T-helper 17 cell (primary cell): ENCODE results near the gene ENTPD2. TPM values are rescaled to one million over a fixed set of nuclear protein-coding genes. Genes with fewer than 3 reads are reported as not detected.
"Not testable (repeated sequence)": the region's sequence is repeated elsewhere in the genome, so short reads cannot be mapped to it uniquely, and the experiment has no call there.

Source experiments
- ATAC-seq: fragments of 150-1000 bp; cut with Tn5 transposase; 2 replicates; pipeline ENCODE4 v1.10.0; 2021; ENCODE audit warnings: mild to moderate bottlenecking, moderate library complexity
- DNase-seq, 3 donors: peaks; one replicate each; pipeline versions ENCODE4 v3.0.0 to v3.0.0-alpha.2; 2020 to 2021
- H3K9me3 ChIP-seq: one replicate; pipeline ENCODE4 v1.7.0; 2013; ENCODE audit warnings: low read length, mild to moderate bottlenecking; ENCODE audit not compliant: control insufficient read depth, poor library complexity, severe bottlenecking
- H3K27ac Mint-ChIP-seq: one replicate; pipeline ENCODE4 v1.8.0; 2022; ENCODE audit warnings: mild to moderate bottlenecking, moderate library complexity, mixed read lengths
- H3K27me3 Mint-ChIP-seq: one replicate; pipeline ENCODE4 v1.8.0; 2022; ENCODE audit warnings: mixed read lengths
- H3K36me3 Mint-ChIP-seq: one replicate; pipeline ENCODE4 v1.8.0; 2022; ENCODE audit warnings: low read depth, mixed read lengths
- H3K4me1 Mint-ChIP-seq: one replicate; pipeline ENCODE4 v1.8.0; 2022; ENCODE audit warnings: mild to moderate bottlenecking, mixed read lengths
- H3K4me3 Mint-ChIP-seq: one replicate; pipeline ENCODE4 v1.8.0; 2022; ENCODE audit warnings: mild to moderate bottlenecking, moderate library complexity, mixed read lengths
- total RNA-seq, 4 donors: library from RNA in 2 of 4; stranded (reverse) in 2 of 4; gene quantifications; one replicate each; pipeline ENCODE4 v1.2.3 and lab custom pipeline; 2022 to 2026

Gene ENTPD2
- total RNA-seq, 2 donors from 2014 or later = 0.20 TPM; not detected in 1

- H3K27me3 Mint-ChIP-seq = no peaks in the 10 kb centered on the region
- no peaks in the 10 kb centered on the region for H3K4me1 Mint-ChIP-seq
- no peak overlapping the region for H3K27ac Mint-ChIP-seq
- peaks cover 7% of the 10 kb centered on the region for H3K36me3 Mint-ChIP-seq
- DNase-seq (no peak), ATAC-seq (no peak)
- H3K9me3 ChIP-seq = no peaks in the 10 kb centered on the region
- no peak overlapping the region for H3K4me3 Mint-ChIP-seq
Measured at GRCh38 chr9:137013571-137013940, 40.3 kb downstream of the ENTPD2 start.

GRCh38 chr9:137012694-137013570 is 40.9 kb downstream of the ENTPD2 start:
- Mint-ChIP-seq H3K27me3 (no peaks in the 10 kb centered on the region), H3K4me3 (no peak overlapping the region), H3K27ac (no peak overlapping the region), H3K36me3 (peaks cover 7% of the 10 kb centered on the region), H3K4me1 (no peaks in the 10 kb centered on the region)
- ATAC-seq = no peak
- DNase-seq = no peak
- H3K9me3 ChIP-seq = no peaks in the 10 kb centered on the region

- ATAC-seq = no peak
- H3K9me3 ChIP-seq = no peaks in the 10 kb centered on the region
- Mint-ChIP-seq H3K4me1 (no peaks in the 10 kb centered on the region), H3K27ac (no peak overlapping the region), H3K4me3 (no peak overlapping the region), H3K27me3 (no peaks in the 10 kb centered on the region), H3K36me3 (peaks cover 7% of the 10 kb centered on the region)
- no peak for DNase-seq
Measured at GRCh38 chr9:137011907-137012675, 41.8 kb downstream of the ENTPD2 start.

- H3K4me1 Mint-ChIP-seq = no peaks in the 10 kb centered on the region
- peaks cover 3% of the 10 kb centered on the region for H3K36me3 Mint-ChIP-seq
- ATAC-seq (no peak), DNase-seq (no peak)
- no peaks in the 10 kb centered on the region for H3K27me3 Mint-ChIP-seq
- no peak overlapping the region for H3K27ac Mint-ChIP-seq
- H3K4me3 Mint-ChIP-seq = no peak overlapping the region
- no peaks in the 10 kb centered on the region for H3K9me3 ChIP-seq
Measured at GRCh38 chr9:137011156-137011555, 42.7 kb downstream of the ENTPD2 start.

GRCh38 chr9:137009938-137010732 is 43.7 kb downstream of the ENTPD2 start:
- Mint-ChIP-seq H3K27ac (no peak overlapping the region), H3K36me3 (peaks cover 3% of the 10 kb centered on the region), H3K4me3 (no peak overlapping the region), H3K27me3 (no peaks in the 10 kb centered on the region), H3K4me1 (no peaks in the 10 kb centered on the region)
- no peaks in the 10 kb centered on the region for H3K9me3 ChIP-seq
- DNase-seq = no peak
- ATAC-seq = no peak

- peaks cover 3% of the 10 kb centered on the region for H3K36me3 Mint-ChIP-seq
- DNase-seq = no peak
- H3K27ac Mint-ChIP-seq = no peak overlapping the region
- no peak for ATAC-seq
- H3K4me3 Mint-ChIP-seq = no peak overlapping the region
- H3K9me3 ChIP-seq = no peaks in the 10 kb centered on the region
- H3K27me3 Mint-ChIP-seq = no peaks in the 10 kb centered on the region
- H3K4me1 Mint-ChIP-seq = peaks cover 4% of the 10 kb centered on the region
Measured at GRCh38 chr9:137009217-137009616, 44.6 kb downstream of the ENTPD2 start.

- ATAC-seq (no peak), DNase-seq (no peak)
- peaks cover 4% of the 10 kb centered on the region for H3K4me1 Mint-ChIP-seq
- H3K36me3 Mint-ChIP-seq = peaks cover 3% of the 10 kb centered on the region
- no peak overlapping the region for H3K4me3 Mint-ChIP-seq
- H3K9me3 ChIP-seq = no peaks in the 10 kb centered on the region
- H3K27ac Mint-ChIP-seq = no peak overlapping the region
- no peaks in the 10 kb centered on the region for H3K27me3 Mint-ChIP-seq
Measured at GRCh38 chr9:137008312-137008711, 45.5 kb downstream of the ENTPD2 start.

GRCh38 chr9:137007816-137008270 is 46.0 kb downstream of the ENTPD2 start:
- no peak overlapping the region for H3K27ac Mint-ChIP-seq
- peaks cover 3% of the 10 kb centered on the region for H3K36me3 Mint-ChIP-seq
- H3K4me3 Mint-ChIP-seq = no peak overlapping the region
- peaks cover 4% of the 10 kb centered on the region for H3K4me1 Mint-ChIP-seq
- no peaks in the 10 kb centered on the region for H3K9me3 ChIP-seq
- DNase-seq (no peak), ATAC-seq (no peak)
- no peaks in the 10 kb centered on the region for H3K27me3 Mint-ChIP-seq

- H3K4me3 Mint-ChIP-seq = no peak overlapping the region
Measured at GRCh38 chr9:137007108-137007815, 46.6 kb downstream of the ENTPD2 start.

GRCh38 chr9:137006116-137007003 is 47.5 kb downstream of the ENTPD2 start:
- ATAC-seq (no peak), DNase-seq (no peak)
- Mint-ChIP-seq H3K36me3 (peaks cover 1% of the 10 kb centered on the region), H3K27ac (no peak overlapping the region), H3K27me3 (no peaks in the 10 kb centered on the region), H3K4me3 (no peak overlapping the region), H3K4me1 (peaks cover 4% of the 10 kb centered on the region)
- no peaks in the 10 kb centered on the region for H3K9me3 ChIP-seq

More at GRCh38 chr9:137007108-137007815, 46.6 kb downstream of the ENTPD2 start:
- Mint-ChIP-seq H3K27me3 (no peaks in the 10 kb centered on the region), H3K36me3 (peaks cover 3% of the 10 kb centered on the region), H3K4me1 (peaks cover 4% of the 10 kb centered on the region), H3K27ac (no peak overlapping the region)
- DNase-seq (no peak), ATAC-seq (no peak)
- no peaks in the 10 kb centered on the region for H3K9me3 ChIP-seq

GRCh38 chr9:137004285-137004684 is 49.6 kb downstream of the ENTPD2 start:
- ATAC-seq = not testable (repeated sequence)

GRCh38 chr9:137002646-137003041 is 51.2 kb downstream of the ENTPD2 start:
- no peak overlapping the region for H3K27ac Mint-ChIP-seq
- H3K36me3 Mint-ChIP-seq = no peaks in the 10 kb centered on the region
- H3K9me3 ChIP-seq = no peaks in the 10 kb centered on the region
- no peak for DNase-seq
- no peak for ATAC-seq
- H3K27me3 Mint-ChIP-seq = no peaks in the 10 kb centered on the region
- H3K4me1 Mint-ChIP-seq = peaks cover 18% of the 10 kb centered on the region
- H3K4me3 Mint-ChIP-seq = no peak overlapping the region

More at GRCh38 chr9:137004285-137004684, 49.6 kb downstream of the ENTPD2 start:
- not testable (repeated sequence) for H3K9me3 ChIP-seq, H3K27ac Mint-ChIP-seq, H3K36me3 Mint-ChIP-seq, H3K4me1 Mint-ChIP-seq, DNase-seq, H3K4me3 Mint-ChIP-seq, H3K27me3 Mint-ChIP-seq
